Myometrial cell (primary cell): ENCODE results near the gene FAM24B. TPM values are rescaled to one million over a fixed set of nuclear protein-coding genes. Genes with fewer than 3 reads are reported as not detected.

ENCODE experiments used
- total RNA-seq: library from RNA; depleted of rRNA; stranded (reverse); fragments of >200 nt; gene quantifications from 2 replicates; pipeline ENCODE4 v1.2.3, GENCODE V29; 2015

FAM24B gene
- 4.0 and 7.4 TPM in 2 replicates for total RNA-seq

GRCh38 chr10:122879339-122880273 is at the start of gene FAM24B:
Gene FAM24B, minus strand, starts transcription at chr10:122879581. Its CDS starts 29,066 bp downstream, at chr10:122850515.

GRCh38 chr10:122910310-122910709 is 30.9 kb upstream of the FAM24B start, which contains the start of gene FAM24A:
Gene FAM24A, plus strand, starts transcription at chr10:122910610. Its CDS starts 1,025 bp downstream, at chr10:122911635.

GRCh38 chr10:122845783-122846332 is 33.5 kb downstream of the FAM24B start, which contains the start of gene CUZD1:
Gene CUZD1, minus strand, starts transcription at chr10:122845857. Its CDS starts 14 bp downstream, at chr10:122845843.

Other genes starting within 250 kb of the FAM24B start
- gene C10orf120, start 179.7 kb downstream of the FAM24B start, total RNA-seq, result not detected in 2 replicates
- 0.18 and 0.29 TPM in 2 replicates for gene CUZD1, start 33.7 kb downstream of the FAM24B start, total RNA-seq
- gene FAM24A, start 31.0 kb upstream of the FAM24B start, total RNA-seq, result not detected in 2 replicates
- gene C10orf88, start 74.6 kb upstream of the FAM24B start, total RNA-seq, result 4.6 and 4.9 TPM in 2 replicates
- 1.6 and 3.2 TPM in 2 replicates for gene PSTK, start 100.8 kb upstream of the FAM24B start, total RNA-seq
- 1.9 and 2.0 TPM in 2 replicates for gene IKZF5, start 129.2 kb upstream of the FAM24B start, total RNA-seq
- gene ACADSB, start 129.4 kb upstream of the FAM24B start, total RNA-seq, result 4.3 and 4.8 TPM in 2 replicates